Activated naive CD4-positive, alpha-beta T cell treated with anti-CD3 and anti-CD28 coated beads for 36 hours (primary cell): Measurements from ENCODE around the gene ATP10B. TPM values are rescaled to one million over a fixed set of nuclear protein-coding genes. Genes with fewer than 3 reads are reported as not detected.

Source experiments
- CTCF ChIA-PET: fragments of 350-600 bp; sonication (Branson Sonifier 250); formaldehyde crosslinking; loops from one replicate; lab custom pipeline; 2021; ENCODE audit warnings: antibody characterized with exemption; lab: Charles Lee
- DNase-seq: peaks from one replicate; pipeline ENCODE4 v3.0.0-alpha.2; 2020
- H3K27ac Mint-ChIP-seq: one replicate; pipeline ENCODE4 v1.8.0; 2021; ENCODE audit warnings: mild to moderate bottlenecking, mixed read lengths
- H3K27me3 Mint-ChIP-seq: one replicate; pipeline ENCODE4 v1.8.0; 2021; ENCODE audit warnings: low read depth, mixed read lengths
- H3K36me3 Mint-ChIP-seq: one replicate; pipeline ENCODE4 v1.8.0; 2021; ENCODE audit warnings: low read depth, mixed read lengths
- H3K4me1 Mint-ChIP-seq: one replicate; pipeline ENCODE4 v1.8.0; 2021; ENCODE audit warnings: low read depth, mixed read lengths
- H3K4me3 Mint-ChIP-seq: one replicate; pipeline ENCODE4 v1.8.0; 2021; ENCODE audit warnings: mild to moderate bottlenecking, moderate library complexity, mixed read lengths
- H3K9me3 Mint-ChIP-seq: one replicate; pipeline ENCODE4 v1.8.0; 2021; ENCODE audit warnings: mixed read lengths
- intact Hi-C: fragments of 100-400 bp; cut with micrococcal nuclease; formaldehyde crosslinking; loops from one replicate; pipeline ENCODE4 v1.15.1; 2023
- total RNA-seq, 2 experiments: library from RNA; stranded (reverse); gene quantifications; one replicate each; pipeline ENCODE4 v1.2.3, GENCODE V29; 2021

Gene ATP10B
- total RNA-seq, 2 experiments from 2014 or later, result not detected

DNA sequence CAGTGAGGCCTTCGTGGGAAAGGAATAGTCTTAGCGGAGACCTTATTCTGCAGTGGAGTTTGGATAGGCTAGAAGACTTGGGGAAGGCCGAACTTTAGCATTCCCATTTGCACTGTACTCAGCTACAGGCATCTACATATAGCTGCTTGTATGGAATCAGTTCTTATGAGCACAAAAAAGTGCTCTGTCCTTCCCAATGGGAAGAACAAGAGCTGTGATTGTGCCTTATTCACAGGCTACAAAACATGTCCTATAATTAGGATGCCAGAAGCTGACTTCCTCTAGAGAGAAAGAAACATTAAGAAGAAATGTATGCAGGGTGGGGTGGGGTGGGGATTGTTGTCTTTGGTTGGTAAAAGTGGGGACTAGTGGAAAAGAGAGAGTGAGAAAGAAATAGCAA lies 154.7 kb downstream of the ATP10B start:
- no peak for DNase-seq
- CTCF ChIA-PET, result no interaction called here
- no peak overlapping the region for H3K4me3 Mint-ChIP-seq
- no peaks in the 10 kb centered on the region for H3K9me3 Mint-ChIP-seq
- peaks cover 2% of the 10 kb centered on the region for H3K27me3 Mint-ChIP-seq
- H3K4me1 Mint-ChIP-seq, result no peaks in the 10 kb centered on the region
- H3K27ac Mint-ChIP-seq, result no peak overlapping the region
- H3K36me3 Mint-ChIP-seq, result no peaks in the 10 kb centered on the region
- intact Hi-C loops, result no loop called here

- Mint-ChIP-seq H3K27me3 (peaks cover 2% of the 10 kb centered on the region), H3K36me3 (no peaks in the 10 kb centered on the region), H3K4me1 (no peaks in the 10 kb centered on the region), H3K4me3 (no peak overlapping the region), H3K27ac (no peak overlapping the region), H3K9me3 (no peaks in the 10 kb centered on the region)
- no peak for DNase-seq
- intact Hi-C loops, result no loop called here
- CTCF ChIA-PET, result no interaction called here
Measured at GRCh38 chr5:160694896-160695295, 157.1 kb downstream of the ATP10B start.

GRCh38 chr5:160693831-160694465 lies 158.1 kb downstream of the ATP10B start:
- no peaks in the 10 kb centered on the region for H3K36me3 Mint-ChIP-seq
- no peaks in the 10 kb centered on the region for H3K4me1 Mint-ChIP-seq
- no peak overlapping the region for H3K4me3 Mint-ChIP-seq
- H3K27me3 Mint-ChIP-seq, result peaks cover 2% of the 10 kb centered on the region
- CTCF ChIA-PET, result no interaction called here
- H3K27ac Mint-ChIP-seq, result no peak overlapping the region
- no peak for DNase-seq
- no peaks in the 10 kb centered on the region for H3K9me3 Mint-ChIP-seq
- intact Hi-C loops, result no loop called here

- CTCF ChIA-PET, result interaction anchor here (0.6 kb wide), 1 partner anchor 12 kb away, joined by 3 read pairs; no protein-coding TSS in a partner anchor
- H3K36me3 Mint-ChIP-seq, result no peaks in the 10 kb centered on the region
- no peaks in the 10 kb centered on the region for H3K4me1 Mint-ChIP-seq
Measured at GRCh38 chr5:160692271-160692670, 159.7 kb downstream of the ATP10B start.

GRCh38 chr5:160685695-160686094 lies 166.3 kb downstream of the ATP10B start:
- H3K4me3 Mint-ChIP-seq, result no peak overlapping the region
- intact Hi-C loops, result loop anchor here (2.0 to 10.0 kb wide), 2 partner anchors 177 to 251 kb away; no protein-coding TSS in a partner anchor
- no peak for DNase-seq
- no peaks in the 10 kb centered on the region for H3K36me3 Mint-ChIP-seq
- CTCF ChIA-PET, result no interaction called here
- no peaks in the 10 kb centered on the region for H3K9me3 Mint-ChIP-seq
- H3K27ac Mint-ChIP-seq, result no peak overlapping the region
- no peaks in the 10 kb centered on the region for H3K4me1 Mint-ChIP-seq
- peaks cover 6% of the 10 kb centered on the region for H3K27me3 Mint-ChIP-seq

More at GRCh38 chr5:160692271-160692670, 159.7 kb downstream of the ATP10B start:
- DNase-seq, result no peak
- Mint-ChIP-seq H3K4me3 (no peak overlapping the region), H3K27me3 (peaks cover 6% of the 10 kb centered on the region), H3K27ac (no peak overlapping the region), H3K9me3 (no peaks in the 10 kb centered on the region)
- intact Hi-C loops, result no loop called here

- CTCF ChIA-PET, result no interaction called here
- no peak for DNase-seq
- peaks cover 6% of the 10 kb centered on the region for H3K27me3 Mint-ChIP-seq
- H3K9me3 Mint-ChIP-seq, result no peaks in the 10 kb centered on the region
- H3K4me3 Mint-ChIP-seq, result no peak overlapping the region
- intact Hi-C loops, result loop anchor here (2.0 to 10.0 kb wide), 2 partner anchors 176 to 250 kb away; no protein-coding TSS in a partner anchor
- no peak overlapping the region for H3K27ac Mint-ChIP-seq
- no peaks in the 10 kb centered on the region for H3K36me3 Mint-ChIP-seq
- no peaks in the 10 kb centered on the region for H3K4me1 Mint-ChIP-seq
Measured at GRCh38 chr5:160685219-160685618, 166.8 kb downstream of the ATP10B start.

DNA sequence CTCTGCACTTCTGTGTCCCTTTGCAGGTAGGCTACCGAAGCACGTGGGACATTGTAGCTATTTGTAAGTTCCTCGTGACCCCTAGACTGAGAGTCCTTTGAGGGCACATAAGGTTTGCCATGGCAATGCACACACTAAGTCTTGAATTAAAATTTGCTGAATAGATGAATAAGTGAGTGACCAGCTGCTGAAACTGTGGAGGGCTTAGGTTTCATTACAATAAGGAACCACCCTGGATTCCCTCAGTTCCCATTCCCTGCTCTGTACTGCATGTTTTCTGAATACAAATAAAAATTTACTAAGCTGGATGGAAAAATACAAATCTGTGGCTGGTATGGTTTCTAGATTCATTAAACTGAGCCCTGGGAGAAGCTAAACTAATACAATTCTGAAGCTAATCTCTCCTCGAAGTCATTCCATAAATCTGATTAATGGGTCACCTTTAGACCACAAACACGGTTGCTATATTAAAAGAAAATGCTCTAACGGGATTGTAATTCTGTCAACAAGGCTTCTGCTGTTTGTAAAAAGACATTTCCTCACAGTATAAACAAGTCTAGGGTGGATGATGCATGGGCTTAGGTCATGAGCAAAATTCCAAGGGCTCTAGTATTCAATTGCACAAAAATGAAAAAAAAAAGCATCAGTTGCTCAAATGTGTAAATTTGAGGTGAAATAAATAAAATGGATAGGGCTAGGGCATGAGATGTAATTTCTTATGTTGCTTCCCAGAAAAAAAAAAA lies 172.3 kb downstream of the ATP10B start:
- H3K36me3 Mint-ChIP-seq, result no peaks in the 10 kb centered on the region
- CTCF ChIA-PET, result no interaction called here
- intact Hi-C loops, result loop anchor here (10.0 kb wide), 1 partner anchor 245 kb away; no protein-coding TSS in a partner anchor
- peaks cover 2% of the 10 kb centered on the region for H3K27me3 Mint-ChIP-seq
- H3K4me1 Mint-ChIP-seq, result no peaks in the 10 kb centered on the region
- no peak overlapping the region for H3K4me3 Mint-ChIP-seq
- H3K27ac Mint-ChIP-seq, result no peak overlapping the region
- H3K9me3 Mint-ChIP-seq, result no peaks in the 10 kb centered on the region
- no peak for DNase-seq

DNA sequence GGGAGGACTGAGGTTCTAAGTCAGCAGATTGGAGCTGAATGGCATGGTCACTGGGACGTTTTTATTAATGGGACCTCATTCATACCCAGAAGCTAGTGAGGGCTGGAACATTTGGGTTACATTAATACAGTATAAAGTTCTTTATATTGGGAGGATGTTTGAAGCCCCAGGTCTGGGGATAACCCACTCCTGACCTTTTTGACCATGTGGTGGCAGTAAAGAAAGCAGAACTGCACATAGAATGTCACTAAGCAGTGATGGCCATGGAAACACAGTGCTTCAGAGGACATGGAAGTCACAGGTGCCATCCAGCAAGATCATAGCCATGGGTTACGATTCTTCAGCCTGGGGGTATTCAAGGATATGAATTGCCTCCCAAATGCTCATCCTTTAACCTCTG lies 176.0 kb downstream of the ATP10B start:
- no peaks in the 10 kb centered on the region for H3K9me3 Mint-ChIP-seq
- H3K27me3 Mint-ChIP-seq, result no peaks in the 10 kb centered on the region
- H3K4me1 Mint-ChIP-seq, result no peaks in the 10 kb centered on the region
- no peak overlapping the region for H3K27ac Mint-ChIP-seq
- no peaks in the 10 kb centered on the region for H3K36me3 Mint-ChIP-seq
- CTCF ChIA-PET, result no interaction called here
- intact Hi-C loops, result no loop called here
- H3K4me3 Mint-ChIP-seq, result no peak overlapping the region
- no peak for DNase-seq

GRCh38 chr5:160674901-160675300 lies 177.1 kb downstream of the ATP10B start:
- Mint-ChIP-seq H3K36me3 (no peaks in the 10 kb centered on the region), H3K4me1 (no peaks in the 10 kb centered on the region), H3K9me3 (no peaks in the 10 kb centered on the region), H3K27ac (no peak overlapping the region), H3K4me3 (no peak overlapping the region), H3K27me3 (no peaks in the 10 kb centered on the region)
- no peak for DNase-seq
- CTCF ChIA-PET, result no interaction called here
- intact Hi-C loops, result no loop called here

DNA sequence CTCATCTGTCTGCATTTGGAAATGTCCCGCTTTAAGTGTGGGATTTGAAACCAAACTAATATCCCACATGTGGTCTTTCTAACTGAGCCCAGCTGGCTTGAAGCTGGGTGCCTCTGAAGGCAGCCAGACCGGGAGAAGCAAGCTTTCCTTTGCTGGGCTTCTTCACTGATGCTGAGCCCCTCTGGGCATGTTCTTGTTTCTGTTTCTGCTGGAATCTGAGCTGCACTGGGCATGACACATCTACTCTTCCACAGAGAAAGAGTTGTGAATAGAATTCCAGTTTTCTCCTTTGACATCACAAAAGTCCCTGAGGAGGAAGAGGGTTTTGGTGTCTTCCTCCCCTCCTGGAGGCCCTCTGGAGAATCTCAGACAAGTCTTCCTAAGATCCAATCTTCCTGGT lies 179.5 kb downstream of the ATP10B start:
- no peaks in the 10 kb centered on the region for H3K4me1 Mint-ChIP-seq
- no peak for DNase-seq
- no peak overlapping the region for H3K27ac Mint-ChIP-seq
- CTCF ChIA-PET, result no interaction called here
- no peaks in the 10 kb centered on the region for H3K36me3 Mint-ChIP-seq
- H3K9me3 Mint-ChIP-seq, result no peaks in the 10 kb centered on the region
- no peak overlapping the region for H3K4me3 Mint-ChIP-seq
- intact Hi-C loops, result no loop called here
- H3K27me3 Mint-ChIP-seq, result no peaks in the 10 kb centered on the region

GRCh38 chr5:160668356-160668755 lies 183.7 kb downstream of the ATP10B start:
- H3K4me3 Mint-ChIP-seq, result no peak overlapping the region
- H3K27ac Mint-ChIP-seq, result no peak overlapping the region
- intact Hi-C loops, result no loop called here
- DNase-seq, result no peak
- no peaks in the 10 kb centered on the region for H3K9me3 Mint-ChIP-seq
- CTCF ChIA-PET, result interaction anchor here (0.7 kb wide), 1 partner anchor 454 kb away, joined by 3 read pairs; no protein-coding TSS in a partner anchor
- no peaks in the 10 kb centered on the region for H3K27me3 Mint-ChIP-seq
- no peaks in the 10 kb centered on the region for H3K36me3 Mint-ChIP-seq
- no peaks in the 10 kb centered on the region for H3K4me1 Mint-ChIP-seq

- H3K4me3 Mint-ChIP-seq, result no peak overlapping the region
- no peak overlapping the region for H3K27ac Mint-ChIP-seq
- H3K27me3 Mint-ChIP-seq, result no peaks in the 10 kb centered on the region
- no peaks in the 10 kb centered on the region for H3K36me3 Mint-ChIP-seq
- intact Hi-C loops, result no loop called here
- CTCF ChIA-PET, result no interaction called here
- H3K9me3 Mint-ChIP-seq, result no peaks in the 10 kb centered on the region
- DNase-seq, result no peak
- no peaks in the 10 kb centered on the region for H3K4me1 Mint-ChIP-seq
Measured at GRCh38 chr5:160667160-160667559, 184.9 kb downstream of the ATP10B start.

DNA sequence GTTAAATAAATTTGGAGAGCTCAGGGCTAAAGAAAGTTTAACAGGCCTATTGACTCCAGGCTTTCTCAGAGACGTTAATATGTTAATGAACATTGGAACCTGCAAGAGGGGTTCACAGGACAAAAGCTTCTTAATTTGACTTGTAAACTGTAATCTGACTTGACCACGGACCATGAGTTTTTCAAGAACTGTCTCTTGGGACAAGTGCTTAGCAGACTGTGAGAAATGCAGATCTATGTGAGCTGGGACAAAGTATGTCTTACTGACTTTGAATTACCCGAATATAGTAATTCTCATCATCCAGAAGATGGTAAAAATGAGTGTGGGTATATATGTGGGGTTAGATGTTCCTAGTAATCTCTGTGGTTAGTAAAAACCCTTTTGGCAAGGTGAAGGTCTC lies 186.6 kb downstream of the ATP10B start:
- Mint-ChIP-seq H3K36me3 (no peaks in the 10 kb centered on the region), H3K27me3 (peaks cover 7% of the 10 kb centered on the region), H3K4me1 (no peaks in the 10 kb centered on the region), H3K27ac (no peak overlapping the region), H3K9me3 (no peaks in the 10 kb centered on the region), H3K4me3 (no peak overlapping the region)
- CTCF ChIA-PET, result no interaction called here
- intact Hi-C loops, result no loop called here
- DNase-seq, result no peak
